Measurements from ENCODE around the gene ZCCHC14.

DNA sequence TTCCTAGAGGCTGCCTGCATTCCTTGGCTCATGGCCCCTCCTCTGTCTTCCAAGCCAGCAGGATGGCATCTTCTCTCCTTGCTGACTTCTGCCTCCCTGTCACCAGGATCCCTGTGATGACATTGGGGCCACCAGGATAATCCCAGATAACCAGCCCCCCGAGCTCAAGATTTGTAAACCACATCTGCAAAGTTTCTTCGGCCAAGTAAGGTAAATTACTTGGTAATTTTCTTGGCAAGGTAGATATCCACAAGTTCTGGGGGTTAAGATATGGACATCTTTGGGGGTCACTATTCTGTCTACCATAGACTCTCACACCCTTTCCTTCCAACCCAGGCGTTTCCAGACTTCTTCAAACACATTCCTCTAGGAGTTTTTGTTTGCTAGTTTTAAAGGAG is 42.6 kb upstream of the ZCCHC14 start:
- TF ChIP-seq, protein P1, sequence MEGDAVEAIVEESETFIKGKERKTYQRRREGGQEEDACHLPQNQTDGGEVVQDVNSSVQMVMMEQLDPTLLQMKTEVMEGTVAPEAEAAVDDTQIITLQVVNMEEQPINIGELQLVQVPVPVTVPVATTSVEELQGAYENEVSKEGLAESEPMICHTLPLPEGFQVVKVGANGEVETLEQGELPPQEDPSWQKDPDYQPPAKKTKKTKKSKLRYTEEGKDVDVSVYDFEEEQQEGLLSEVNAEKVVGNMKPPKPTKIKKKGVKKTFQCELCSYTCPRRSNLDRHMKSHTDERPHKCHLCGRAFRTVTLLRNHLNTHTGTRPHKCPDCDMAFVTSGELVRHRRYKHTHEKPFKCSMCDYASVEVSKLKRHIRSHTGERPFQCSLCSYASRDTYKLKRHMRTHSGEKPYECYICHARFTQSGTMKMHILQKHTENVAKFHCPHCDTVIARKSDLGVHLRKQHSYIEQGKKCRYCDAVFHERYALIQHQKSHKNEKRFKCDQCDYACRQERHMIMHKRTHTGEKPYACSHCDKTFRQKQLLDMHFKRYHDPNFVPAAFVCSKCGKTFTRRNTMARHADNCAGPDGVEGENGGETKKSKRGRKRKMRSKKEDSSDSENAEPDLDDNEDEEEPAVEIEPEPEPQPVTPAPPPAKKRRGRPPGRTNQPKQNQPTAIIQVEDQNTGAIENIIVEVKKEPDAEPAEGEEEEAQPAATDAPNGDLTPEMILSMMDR (conservative IDR thresholded peaks at IDR 0.05; ENCODE audit: low read depth, low read length): no peak
- TF ChIP-seq EZH2 (IDR thresholded peaks at IDR 0.05; ENCODE audit: borderline replicate concordance, low read depth, low read length, poor library complexity, severe bottlenecking): no peak
